PC-3 (cell line): ENCODE measurements around the gene C1orf21. TPM values are rescaled to one million over a fixed set of nuclear protein-coding genes. Genes with fewer than 3 reads are reported as not detected.

Experiments used
- ATAC-seq: fragments of 200-7000 bp; cut with Tn5 transposase; 2 replicates; pipeline ENCODE4 v1.9.1; 2020; ENCODE audit warnings: mild to moderate bottlenecking, moderate library complexity
- BruUV-seq: library from RNA; stranded (reverse); fragments of 400-500 nt; replicated peaks from 2 replicates; lab custom pipeline; 2021; lab: Mats Ljungman, UMichigan
- CTCF ChIA-PET: fragments of 300-600 bp; sonication (Branson Sonifier 250); formaldehyde crosslinking; loops from one replicate; lab custom pipeline; 2022; ENCODE audit warnings: antibody characterized with exemption; lab: Charles Lee
- POLR2A ChIA-PET: fragments of 300-600 bp; sonication (Branson Sonifier 250); formaldehyde crosslinking; loops from one replicate; lab custom pipeline; 2022; ENCODE audit warnings: antibody characterized with exemption; ENCODE audit not compliant: unreplicated experiment; lab: Charles Lee
- DNase-seq: peaks from one replicate; pipeline ENCODE4 v3.0.0-alpha.2; 2015
- H2AFZ ChIP-seq: fragments of 300-600 bp; sonication (generic); 2 replicates; pipeline ENCODE4 v1.6.0; 2016; ENCODE audit warnings: antibody characterized with exemption, low read length
- H3F3A ChIP-seq: fragments of 300-600 bp; sonication (generic); one replicate; pipeline ENCODE4 v1.6.0; 2017; ENCODE audit warnings: antibody characterized with exemption, low read length, control low read depth, mild to moderate bottlenecking; ENCODE audit not compliant: unreplicated experiment
- H3K27ac ChIP-seq: fragments of 300-600 bp; sonication (generic); 2 replicates; pipeline ENCODE4 v1.5.1; 2016; ENCODE audit warnings: mild to moderate bottlenecking, low read length
- H3K27me3 ChIP-seq: fragments of 300-600 bp; sonication (generic); 2 replicates; pipeline ENCODE4 v1.6.1; 2016; ENCODE audit warnings: low read length, mixed read lengths
- H3K36me3 ChIP-seq: fragments of 300-600 bp; sonication (generic); 2 replicates; pipeline ENCODE4 v1.6.1; 2016; ENCODE audit warnings: low read depth, mixed run types, low read length, mixed read lengths
- H3K4me1 ChIP-seq: fragments of 300-600 bp; sonication (generic); 2 replicates; pipeline ENCODE4 v1.5.1; 2016; ENCODE audit warnings: low read length; ENCODE audit not compliant: insufficient read depth
- H3K4me2 ChIP-seq: fragments of 300-600 bp; sonication (generic); 2 replicates; pipeline ENCODE4 v1.6.0; 2016; ENCODE audit warnings: low read length
- H3K4me3 ChIP-seq: fragments of 300-600 bp; sonication (generic); 2 replicates; pipeline ENCODE4 v1.5.1; 2016; ENCODE audit warnings: mild to moderate bottlenecking, low read length, mixed read lengths
- H3K79me2 ChIP-seq: fragments of 300-600 bp; sonication (generic); 2 replicates; pipeline ENCODE4 v1.6.1; 2017; ENCODE audit warnings: low read length, mixed read lengths
- H3K9ac ChIP-seq: fragments of 300-600 bp; sonication (generic); 2 replicates; pipeline ENCODE4 v1.6.0; 2016; ENCODE audit warnings: mild to moderate bottlenecking, low read length
- H3K9me2 ChIP-seq: fragments of 300-600 bp; sonication (generic); replicated peaks from 2 replicates; pipeline ENCODE4 v1.6.1; 2016; ENCODE audit warnings: mixed run types, low read length, mixed read lengths
- H3K9me3 ChIP-seq: fragments of 300-600 bp; sonication (generic); 2 replicates; pipeline ENCODE4 v1.6.1; 2016; ENCODE audit warnings: low read length, mixed read lengths
- H4K20me1 ChIP-seq: fragments of 300-600 bp; sonication (generic); 2 replicates; pipeline ENCODE4 v1.6.1; 2016; ENCODE audit warnings: low read length, mixed read lengths
- CTCF ChIP-seq: fragments of 300-600 bp; sonication (generic); conservative IDR thresholded peaks from 2 replicates; pipeline ENCODE4 v1.5.1; 2017; ENCODE audit warnings: antibody characterized with exemption, low read depth, mild to moderate bottlenecking, low read length
- EZH2 ChIP-seq: fragments of 300-600 bp; sonication (generic); IDR thresholded peaks from one replicate; pipeline ENCODE4 v1.6.1; 2017; ENCODE audit warnings: antibody characterized with exemption, mild to moderate bottlenecking, low read length; ENCODE audit not compliant: unreplicated experiment
- EZH2phosphoT487 ChIP-seq: fragments of 300-600 bp; sonication (generic); IDR thresholded peaks from 2 replicates; pipeline ENCODE4 v1.6.1; 2018; ENCODE audit warnings: mild to moderate bottlenecking, antibody characterized with exemption, low read length, borderline replicate concordance
- intact Hi-C: fragments of 100-400 bp; cut with micrococcal nuclease; formaldehyde crosslinking; loops from 2 replicates; pipeline ENCODE4 v1.9.0; 2023
- total RNA-seq: library from RNA; depleted of rRNA; stranded (reverse); fragments of >200 nt; gene quantifications from 2 replicates; pipeline ENCODE4 v1.2.3, GENCODE V29; 2014

C1orf21 gene
- total RNA-seq, 1 experiment from 2014 or later = 1.3 TPM

- intact Hi-C loops = loop anchor here (5.0 to 10.0 kb wide), 4 partner anchors 72 to 420 kb away; partner anchors contain the start of gene C1orf21
- DNase-seq (no peak), ATAC-seq (no peak)
- no peak overlapping the region for H3K27ac ChIP-seq
- H3K9me2 ChIP-seq = no peaks in the 10 kb centered on the region
- H2AFZ ChIP-seq = peak overlapping the region; percentile 87
- CTCF ChIA-PET = interaction anchor here (0.6 to 1.5 kb wide), 3 partner anchors 59 to 410 kb away, joined by 3 read pairs; no protein-coding TSS in a partner anchor
- TF ChIP-seq EZH2phosphoT487 (no peak), CTCF (no peak), EZH2 (no peak)
- no peaks in the 10 kb centered on the region for H3K27me3 ChIP-seq
- no peaks in the 10 kb centered on the region for H3K9me3 ChIP-seq
- H3F3A ChIP-seq = no peaks in the 10 kb centered on the region
- no TSS peak for BruUV-seq
- H3K9ac ChIP-seq = no peak overlapping the region; the same call in 1 of the 2 replicates
- H3K4me1 ChIP-seq = no peaks in the 10 kb centered on the region
- no peaks in the 10 kb centered on the region for H4K20me1 ChIP-seq
- peak overlapping the region; percentile 80 for H3K4me2 ChIP-seq
- H3K36me3 ChIP-seq = no peaks in the 10 kb centered on the region
- H3K79me2 ChIP-seq = no peaks in the 10 kb centered on the region
- POLR2A ChIA-PET = no interaction called here
- H3K4me3 ChIP-seq = no peak overlapping the region; the same call in 1 of the 2 replicates
Observed at GRCh38 chr1:184664661-184665060, 277.8 kb downstream of the C1orf21 start.

GRCh38 chr1:184665360-184665759, 278.5 kb downstream of the C1orf21 start:
- no peaks in the 10 kb centered on the region for H3K27me3 ChIP-seq
- ChIA-PET CTCF (no interaction called here), POLR2A (no interaction called here)
- no TSS peak for BruUV-seq
- no peak for DNase-seq
- H3K79me2 ChIP-seq = no peaks in the 10 kb centered on the region
- H4K20me1 ChIP-seq = no peaks in the 10 kb centered on the region
- no peak overlapping the region for H3K9ac ChIP-seq
- no peak overlapping the region for H3K27ac ChIP-seq
- no peak overlapping the region for H2AFZ ChIP-seq
- no peak overlapping the region for H3K4me2 ChIP-seq
- H3K4me3 ChIP-seq = no peak overlapping the region
- H3F3A ChIP-seq = no peaks in the 10 kb centered on the region
- no peaks in the 10 kb centered on the region for H3K4me1 ChIP-seq
- TF ChIP-seq EZH2phosphoT487 = no peak
- H3K9me3 ChIP-seq = no peaks in the 10 kb centered on the region
- ATAC-seq = no peak
- H3K9me2 ChIP-seq = no peaks in the 10 kb centered on the region
- intact Hi-C loops = loop anchor here (10.0 kb wide), 2 partner anchors 101 to 421 kb away; no protein-coding TSS in a partner anchor
- no peaks in the 10 kb centered on the region for H3K36me3 ChIP-seq

- no TSS peak for BruUV-seq
- intact Hi-C loops = loop anchor here (10.0 kb wide), 2 partner anchors 105 to 425 kb away; no protein-coding TSS in a partner anchor
- no peaks in the 10 kb centered on the region for H3K27me3 ChIP-seq
- no peak overlapping the region for H3K9ac ChIP-seq
- TF ChIP-seq EZH2 = no peak
- no peak for TF ChIP-seq CTCF
- TF ChIP-seq EZH2phosphoT487 = no peak
- H3F3A ChIP-seq = no peaks in the 10 kb centered on the region
- no peaks in the 10 kb centered on the region for H3K36me3 ChIP-seq
- H3K4me3 ChIP-seq = no peak overlapping the region
- H3K4me1 ChIP-seq = no peaks in the 10 kb centered on the region
- no peaks in the 10 kb centered on the region for H3K9me2 ChIP-seq
- H3K79me2 ChIP-seq = no peaks in the 10 kb centered on the region
- CTCF ChIA-PET = no interaction called here
- H3K27ac ChIP-seq = no peak overlapping the region
- H3K9me3 ChIP-seq = no peaks in the 10 kb centered on the region
- POLR2A ChIA-PET = no interaction called here
- no peak for ATAC-seq
- H4K20me1 ChIP-seq = no peaks in the 10 kb centered on the region
- no peak overlapping the region for H2AFZ ChIP-seq
- no peak for DNase-seq
- H3K4me2 ChIP-seq = no peak overlapping the region
Observed at GRCh38 chr1:184669391-184669790, 282.6 kb downstream of the C1orf21 start.
